ENCODE data around the gene PRRC2A.
"Not testable (repeated sequence)": the region's sequence is repeated elsewhere in the genome, so short reads cannot be mapped to it uniquely, and the experiment has no call there.

PRRC2A gene

DNA sequence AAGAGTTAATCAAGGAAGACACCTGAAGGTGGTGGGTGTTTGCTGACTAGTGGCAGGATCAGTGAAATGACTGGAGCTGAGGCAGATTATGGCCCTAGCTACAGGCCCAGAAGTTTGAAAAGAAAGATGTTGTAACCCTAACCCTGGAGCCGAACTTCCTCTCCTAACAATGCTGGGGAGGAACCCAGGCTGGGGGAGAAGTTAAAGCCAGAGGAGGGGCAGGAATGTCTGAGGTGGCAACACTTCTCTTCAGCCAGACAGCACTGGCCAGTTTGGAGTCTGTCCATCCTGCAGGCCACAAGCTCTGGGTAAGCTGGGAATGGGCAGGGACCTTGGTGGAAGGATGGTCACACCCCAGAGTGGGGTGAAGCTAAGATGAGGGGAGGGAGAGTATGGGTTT lies 34.5 kb upstream of the PRRC2A start, which contains the start of gene LST1:
TSS of gene LST1 (plus strand) at position 270 of the 400 bp plus-strand sequence. CDS start 1,023 bp downstream, outside the sequence.
- no peak for DNase-seq

DNA sequence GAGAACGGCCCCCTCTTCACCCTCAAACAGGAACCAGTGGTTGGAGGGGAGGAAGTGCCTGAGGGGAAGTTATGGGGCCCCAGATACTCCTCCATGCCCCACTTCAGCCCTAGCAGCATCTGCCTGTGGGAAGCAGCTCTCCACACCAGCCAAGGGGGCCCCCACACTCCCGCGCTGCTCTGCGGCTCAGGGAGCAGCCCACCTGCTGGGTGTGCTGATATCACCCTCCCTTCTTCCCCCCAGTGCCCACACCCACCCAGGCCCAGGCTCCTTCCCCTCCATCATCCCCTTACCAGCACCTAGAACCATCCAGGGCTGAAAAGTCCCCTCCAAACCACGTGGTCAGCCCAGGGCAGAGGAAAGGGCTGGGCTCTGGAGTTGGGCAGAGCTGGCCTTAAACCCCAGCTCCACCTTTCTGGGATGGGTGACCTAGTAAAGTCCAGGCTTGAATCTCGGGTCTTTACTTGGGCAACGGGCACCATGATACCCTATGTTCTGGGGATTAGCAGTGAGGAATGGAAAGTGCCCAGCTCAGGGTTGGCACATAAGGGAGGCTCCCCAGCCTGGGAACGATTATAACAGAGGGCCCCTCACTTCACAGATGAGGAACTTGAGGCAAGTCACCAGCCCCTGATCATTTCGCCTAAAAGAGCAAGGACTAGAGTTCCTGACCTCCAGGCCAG lies 33.8 kb upstream of the PRRC2A start:
- no peak for DNase-seq

DNA sequence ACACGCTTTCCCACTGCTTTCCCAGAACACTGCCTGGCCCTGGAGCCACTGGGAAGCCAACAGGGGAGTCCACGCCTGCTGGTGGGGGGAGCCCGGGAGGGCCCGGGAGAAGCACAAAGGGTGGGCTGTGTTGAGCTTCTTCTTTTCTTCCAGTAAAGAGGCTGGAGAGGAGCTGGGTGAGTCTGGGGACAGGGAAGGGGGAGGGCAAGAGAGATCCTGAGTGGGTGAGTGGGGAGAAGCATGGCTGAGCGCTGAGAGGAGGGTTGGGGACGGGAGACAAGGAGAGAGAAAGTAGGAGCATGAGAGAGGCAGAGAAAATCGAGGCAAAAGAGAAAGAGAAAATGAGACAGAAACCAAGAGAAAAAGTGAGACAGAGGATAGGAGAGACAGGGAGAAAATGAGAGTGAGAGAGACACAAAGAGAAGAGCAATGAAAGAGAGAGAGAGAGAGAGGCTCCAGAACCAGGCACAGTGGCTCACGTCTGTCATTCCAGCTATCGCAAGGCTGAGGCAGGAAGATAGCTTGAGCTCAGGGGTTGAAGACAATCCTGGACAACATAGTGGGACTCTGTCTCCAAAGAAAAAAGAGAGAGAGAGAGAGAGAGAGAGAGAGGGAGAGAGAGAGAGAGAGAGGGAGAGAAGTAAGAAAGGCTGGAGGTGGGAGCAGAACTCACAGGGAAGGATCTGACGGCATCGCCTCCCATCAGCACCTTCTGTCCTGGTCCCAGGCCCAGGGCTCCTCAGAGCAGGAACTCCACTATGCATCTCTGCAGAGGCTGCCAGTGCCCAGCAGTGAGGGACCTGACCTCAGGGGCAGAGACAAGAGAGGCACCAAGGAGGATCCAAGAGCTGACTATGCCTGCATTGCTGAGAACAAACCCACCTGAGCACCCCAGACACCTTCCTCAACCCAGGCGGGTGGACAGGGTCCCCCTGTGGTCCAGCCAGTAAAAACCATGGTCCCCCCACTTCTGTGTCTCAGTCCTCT lies 32.4 kb upstream of the PRRC2A start:
- no peak for DNase-seq

DNA sequence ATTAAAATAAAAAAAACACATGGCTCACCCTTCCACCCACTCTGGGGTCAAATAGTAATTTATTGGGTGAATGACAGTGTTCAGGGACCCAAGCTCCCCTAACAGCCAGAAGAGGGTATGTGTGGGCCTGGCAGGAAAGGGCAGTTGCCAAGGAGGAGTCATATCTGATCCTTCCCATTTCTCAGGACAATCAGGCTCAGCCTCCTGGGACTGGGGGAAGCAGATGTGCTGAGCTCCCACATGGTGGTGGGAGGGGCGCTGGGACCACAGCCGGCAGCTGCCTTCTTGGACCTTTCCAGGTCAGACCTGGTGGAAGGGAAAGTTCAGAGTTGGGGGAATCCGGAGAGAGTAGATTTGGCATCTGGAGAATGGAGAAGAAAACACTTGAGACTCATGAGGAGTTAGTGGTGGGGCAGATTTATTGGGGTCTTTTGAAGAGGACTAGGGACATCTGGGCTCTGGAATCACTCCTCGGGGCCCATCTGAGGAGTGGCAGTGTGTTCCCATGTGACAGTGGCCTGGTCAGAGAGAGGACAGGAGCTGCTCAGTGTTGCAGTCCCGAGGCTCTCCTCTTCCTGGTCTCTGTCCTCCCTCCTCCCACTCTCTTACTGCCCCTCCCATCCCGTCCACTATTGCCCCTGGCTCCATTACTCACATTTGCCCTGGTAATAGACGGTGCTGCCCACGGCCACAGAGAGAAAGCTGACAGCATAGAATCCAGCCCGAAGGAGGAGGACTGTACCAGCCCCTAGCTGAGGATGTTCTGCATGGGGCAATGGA lies 31.5 kb upstream of the PRRC2A start:
- no peak for DNase-seq

DNA sequence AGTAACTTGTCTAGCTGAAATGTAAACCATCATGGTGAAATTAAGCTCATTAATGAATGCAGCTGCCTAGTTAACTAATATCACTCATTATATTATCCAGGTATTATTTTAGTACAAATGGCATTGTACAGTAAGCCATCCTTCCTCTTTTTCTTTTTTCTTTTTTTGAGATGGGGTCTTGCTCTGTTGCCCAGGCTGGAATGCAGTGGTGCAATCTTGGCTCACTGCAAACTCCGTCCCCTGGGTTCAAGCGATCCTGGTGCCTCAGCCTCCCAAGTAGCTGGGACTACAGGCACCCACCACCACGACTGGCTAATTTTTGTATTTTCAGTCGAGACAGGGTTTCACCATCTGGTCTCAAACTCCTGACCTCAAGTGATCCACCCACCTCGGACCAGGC lies 29.8 kb upstream of the PRRC2A start:
- DNase-seq = not testable (repeated sequence)

DNA sequence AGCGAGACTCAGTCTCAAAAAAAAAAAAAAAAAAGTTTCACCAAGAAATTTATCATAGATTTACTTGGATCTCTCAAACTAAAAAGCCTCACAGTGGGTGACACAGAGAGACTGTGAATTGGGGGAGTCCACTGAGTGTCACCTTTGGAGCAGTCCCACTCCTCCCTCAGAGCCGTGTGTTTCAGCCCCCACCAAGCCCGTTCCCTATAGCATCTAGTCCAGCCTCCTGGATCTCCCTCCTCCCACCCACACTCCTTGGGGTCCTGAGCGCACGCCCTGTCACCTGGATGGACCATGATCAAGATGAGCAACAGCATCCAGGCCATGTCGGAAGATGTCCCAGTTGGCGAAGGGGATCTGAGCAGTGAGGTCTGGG lies 28.1 kb upstream of the PRRC2A start:
- DNase-seq = no peak

DNA sequence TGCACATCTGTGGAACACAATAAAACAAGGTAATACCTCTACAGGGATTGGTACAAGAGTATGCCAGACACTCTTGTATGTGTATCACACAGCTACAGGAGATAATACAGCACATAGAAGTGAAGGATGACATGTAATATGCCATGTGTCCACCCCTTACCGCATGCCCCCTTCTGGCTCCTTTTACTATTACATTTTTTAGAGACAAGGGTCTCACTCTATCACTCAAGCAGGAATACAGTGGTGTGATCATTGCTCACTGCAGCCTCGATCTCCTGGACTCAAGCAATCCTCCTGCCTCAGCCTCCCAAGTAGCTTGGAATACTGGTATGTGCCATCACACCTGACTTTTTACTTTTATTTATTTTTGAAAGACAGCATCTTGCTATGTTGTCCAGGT lies 23.5 kb upstream of the PRRC2A start:
- no peak for DNase-seq

DNA sequence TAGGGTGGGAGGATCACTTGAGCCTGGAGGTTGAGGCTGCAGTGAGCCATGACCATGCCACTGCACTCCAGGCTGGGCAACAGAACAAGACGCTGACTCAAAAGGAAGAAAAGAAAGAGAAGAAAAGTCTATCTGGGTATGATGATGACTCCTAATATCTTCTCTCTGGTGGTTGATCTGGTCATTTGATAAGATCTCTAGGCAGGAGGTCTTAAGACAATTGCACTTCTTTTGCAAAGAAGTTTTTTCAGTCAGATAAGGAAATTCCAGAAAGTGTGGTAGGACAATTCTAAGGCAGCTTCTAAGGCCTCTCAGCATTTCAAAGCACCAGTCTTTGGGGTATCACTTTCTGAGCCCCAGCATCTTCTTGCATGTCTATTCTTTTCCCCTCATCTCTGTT lies 13.2 kb upstream of the PRRC2A start:
- no peak for DNase-seq

DNA sequence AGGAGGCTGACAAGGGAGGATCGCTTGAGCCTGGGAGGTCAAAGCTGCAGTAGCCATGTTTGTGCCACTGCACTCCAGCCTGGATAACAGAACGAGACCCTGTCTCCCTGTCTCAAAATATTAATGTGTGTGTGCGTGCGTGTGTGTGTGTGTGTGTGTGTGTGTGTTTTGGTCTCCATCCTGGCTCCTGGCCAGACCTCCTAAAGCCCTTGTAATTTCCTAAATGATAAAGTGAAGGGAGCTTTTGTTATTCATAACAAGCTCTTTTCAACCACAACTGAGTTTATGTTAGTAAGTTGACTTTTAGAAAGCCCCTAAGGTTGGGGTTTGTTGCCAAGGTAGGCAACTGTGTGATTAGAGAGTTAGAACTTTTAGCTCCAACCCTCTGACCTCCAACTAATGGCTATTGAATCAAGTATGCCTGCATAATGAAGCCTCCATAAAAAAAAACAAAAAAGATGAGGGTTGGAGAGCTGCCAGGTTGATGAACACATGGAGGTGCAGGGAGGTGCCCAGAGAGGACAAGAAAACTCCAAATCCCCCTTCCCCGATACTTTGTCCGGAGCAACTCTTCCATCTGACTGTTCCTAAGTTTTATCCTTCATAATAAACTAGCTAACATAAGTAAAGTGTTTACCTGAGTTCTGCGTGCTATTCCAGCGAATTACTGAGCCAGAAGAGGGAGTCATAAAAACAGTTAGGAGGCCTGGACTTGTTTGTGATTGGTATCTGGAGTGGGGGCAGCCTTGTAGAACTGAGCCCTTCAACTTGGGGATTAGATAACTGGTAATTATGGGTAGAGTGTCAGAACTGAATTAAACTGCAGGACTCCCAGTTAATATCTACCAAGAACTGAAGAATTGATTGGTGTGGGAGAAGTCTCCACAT lies 10.8 kb upstream of the PRRC2A start:
- no peak for DNase-seq

DNA sequence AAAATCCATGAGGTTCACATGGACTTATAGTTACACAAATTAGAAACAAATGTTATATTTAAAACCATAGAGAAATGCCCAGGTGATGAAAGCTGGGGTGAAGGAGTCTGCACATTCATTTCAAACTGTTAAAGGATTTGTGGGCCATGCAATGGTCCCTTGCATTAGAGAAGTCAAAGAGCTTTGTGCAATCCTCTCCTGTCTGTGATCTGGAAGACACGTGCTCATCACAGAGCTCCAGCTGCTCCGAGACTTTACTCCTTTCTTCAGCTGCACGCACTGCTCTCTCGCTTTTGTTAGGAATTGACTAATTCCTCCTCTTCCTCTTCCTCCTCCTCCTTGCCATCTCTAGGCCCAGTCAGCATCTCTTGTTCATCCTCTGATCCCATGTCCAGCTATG lies 9.5 kb upstream of the PRRC2A start:
- no peak for DNase-seq

DNA sequence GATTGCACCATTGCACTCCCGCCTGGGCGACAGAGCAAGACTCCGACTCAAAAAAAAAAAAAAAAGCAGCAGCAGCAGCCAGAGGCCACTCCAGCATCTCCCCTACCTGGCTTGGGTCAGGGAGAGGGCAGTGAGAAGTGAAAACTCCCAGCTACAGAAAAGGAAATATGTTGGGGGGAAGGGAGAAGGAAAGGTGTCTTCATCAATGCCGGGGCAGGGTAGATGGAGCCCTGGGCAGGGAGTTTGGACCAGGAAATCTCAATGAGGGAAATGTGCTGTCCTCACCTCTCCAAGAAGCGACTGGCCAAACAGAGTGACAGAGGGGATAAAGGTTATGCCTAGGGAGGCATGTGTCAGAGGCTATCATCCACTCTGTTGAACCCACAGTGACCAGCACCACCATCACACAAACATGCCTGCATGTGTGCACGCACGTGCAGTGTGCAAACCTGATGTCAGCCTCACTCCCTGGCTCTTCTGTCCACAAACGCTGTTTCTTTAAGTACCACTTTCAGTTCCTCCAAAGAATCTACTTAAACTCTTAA lies 6.4 kb upstream of the PRRC2A start:
- DNase-seq = no peak

DNA sequence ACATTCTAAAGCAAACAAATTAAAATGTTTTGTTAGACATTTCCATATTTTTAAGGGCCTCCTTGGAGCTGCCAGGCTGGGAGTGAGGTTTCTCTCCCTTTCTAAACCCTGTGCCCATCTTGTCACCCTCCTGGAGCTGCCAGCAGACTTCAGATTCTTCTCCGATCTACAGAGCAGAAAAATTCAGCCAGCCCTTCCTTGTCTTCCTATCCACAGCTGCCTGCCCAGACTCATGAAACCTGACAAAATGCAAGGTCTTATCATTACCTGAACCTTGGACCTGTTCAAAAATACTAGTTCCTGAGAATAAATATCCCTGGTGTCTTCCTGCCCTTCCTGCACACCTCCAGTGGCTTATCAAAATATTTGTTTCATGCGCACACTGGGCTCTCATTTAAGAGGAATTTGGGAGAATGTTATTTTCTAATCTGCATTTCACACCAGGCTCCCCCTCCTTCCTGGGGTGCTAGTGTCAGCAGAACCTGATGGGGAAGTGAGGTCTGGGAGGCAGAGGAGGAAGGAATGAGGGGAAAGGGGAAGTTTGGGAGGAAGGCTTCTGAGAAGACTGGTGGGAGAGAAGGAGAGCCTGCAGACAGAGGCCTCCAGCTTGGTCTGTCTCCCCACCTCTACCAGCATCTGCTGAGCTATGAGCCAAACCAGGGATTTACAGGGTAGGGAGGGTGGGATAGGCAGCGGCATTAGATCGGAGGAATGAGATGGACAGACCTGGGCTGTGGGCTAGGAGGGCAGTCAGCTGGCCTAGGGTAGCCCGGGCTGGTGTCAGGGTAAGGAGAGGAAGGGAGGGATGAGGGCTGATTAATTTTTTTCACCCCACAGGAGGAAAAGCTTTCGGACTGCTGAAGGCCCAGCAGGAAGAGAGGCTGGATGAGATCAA lies 5.6 kb upstream of the PRRC2A start, which contains the start of gene AIF1:
TSS of gene AIF1 (plus strand) at position 551 of the 895 bp plus-strand sequence. CDS start at position 647, 96 bp downstream.
- no peak for DNase-seq

DNA sequence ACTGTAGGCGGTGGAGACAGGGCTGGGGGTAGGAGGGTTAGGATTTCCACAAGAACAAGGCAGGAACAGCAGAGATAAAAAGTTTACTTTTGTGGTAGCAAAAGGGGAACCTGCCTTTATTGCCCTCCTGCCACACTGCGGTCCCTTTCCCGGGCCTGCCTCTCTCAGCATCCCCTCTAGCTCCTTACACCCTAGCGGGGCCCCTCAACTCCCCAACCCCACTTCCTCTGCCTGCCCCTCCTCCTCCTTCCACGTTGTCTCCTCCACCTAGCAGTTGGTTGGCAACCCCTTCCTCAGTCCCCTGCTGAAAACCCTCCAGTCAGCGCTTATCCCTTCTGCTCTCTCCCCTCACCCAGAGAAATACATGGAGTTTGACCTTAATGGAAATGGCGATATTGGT lies 4.8 kb upstream of the PRRC2A start:
- no peak for DNase-seq

DNA sequence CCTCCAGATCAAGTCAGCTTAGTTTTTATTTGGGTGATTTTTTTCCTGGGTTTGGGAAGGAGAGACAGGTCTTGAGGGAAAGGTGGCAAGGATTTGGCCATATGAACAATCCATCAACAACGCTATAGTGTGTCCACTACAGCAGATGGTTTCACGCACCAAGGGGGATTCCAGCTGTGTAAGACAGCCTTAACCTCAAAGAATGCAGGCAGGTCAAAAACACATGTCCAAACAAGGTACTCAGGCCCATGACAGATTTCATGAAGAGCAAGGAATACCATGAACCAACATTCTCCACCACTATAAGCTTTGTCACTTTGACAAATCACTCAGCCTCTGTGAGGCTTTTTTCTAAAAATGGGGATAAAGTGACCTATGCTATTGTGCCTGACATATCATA lies 3.5 kb upstream of the PRRC2A start:
- DNase-seq = no peak

DNA sequence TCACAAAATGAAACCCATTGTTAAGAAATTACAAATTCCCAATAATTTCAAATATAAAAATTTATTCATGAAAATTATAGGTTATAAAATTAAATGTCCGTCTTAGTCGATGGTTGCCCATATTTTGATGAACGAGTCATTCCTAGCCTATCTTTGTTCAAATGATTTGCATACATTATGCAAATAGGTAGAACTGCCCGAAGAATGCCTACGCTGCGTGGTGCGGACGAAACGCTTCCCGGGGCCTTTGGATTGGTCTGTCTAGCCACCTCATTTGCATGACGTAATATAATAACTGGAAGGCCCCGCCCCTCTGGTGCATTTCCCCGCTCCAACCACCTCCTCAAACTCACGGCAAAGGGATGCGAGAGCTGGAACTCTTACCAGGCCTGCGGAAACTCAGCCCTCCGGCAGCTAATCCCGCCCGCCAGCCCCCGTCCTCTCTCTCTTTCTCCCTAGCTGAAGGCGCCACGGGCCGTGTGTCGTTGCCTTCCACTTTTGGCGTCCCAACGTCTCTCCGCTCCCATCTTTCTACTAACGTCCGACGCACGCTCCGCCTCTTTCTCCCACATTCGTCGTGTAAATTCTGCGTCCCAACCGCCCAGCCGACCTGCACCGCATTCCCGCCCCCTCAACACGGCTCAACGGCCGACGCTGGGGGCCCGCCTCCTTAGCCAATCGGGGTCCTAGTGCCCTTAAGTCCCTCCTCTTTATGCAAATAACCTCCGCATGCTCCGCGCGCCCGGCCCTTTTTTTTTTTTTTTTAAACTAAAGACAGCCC lies 520 bp upstream of the PRRC2A start:
- DNase-seq = peak; percentile 95

DNA sequence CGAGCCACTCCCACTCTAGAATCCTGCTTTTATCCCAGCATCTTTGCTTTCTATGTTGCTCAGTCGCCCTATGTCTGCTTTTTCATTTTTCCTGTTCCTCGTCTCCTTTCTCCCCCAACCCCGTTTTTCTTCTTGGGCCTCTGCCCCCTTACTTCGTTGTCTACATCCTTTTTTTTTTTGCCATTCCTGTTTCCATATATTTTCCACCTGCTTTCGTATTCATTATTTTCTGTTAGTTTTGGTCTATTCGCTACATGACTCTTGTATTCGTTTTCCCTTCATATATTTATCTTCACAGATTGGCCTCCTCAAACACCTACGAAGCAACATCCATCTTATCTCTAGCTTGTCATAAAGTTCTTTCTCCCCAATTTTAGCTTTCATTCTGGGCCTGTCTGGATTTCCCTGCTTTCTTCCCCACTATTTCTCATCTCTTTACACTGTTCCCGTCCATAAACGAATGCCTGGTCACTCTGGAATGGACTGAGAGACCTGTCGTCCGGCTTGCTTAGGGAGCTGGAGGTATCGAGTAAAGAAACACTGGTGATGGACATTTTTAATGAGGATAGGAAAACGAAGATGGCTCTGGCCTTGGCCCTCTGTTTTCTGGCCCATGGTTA lies 915 bp downstream of the PRRC2A start:
- DNase-seq = no peak

DNA sequence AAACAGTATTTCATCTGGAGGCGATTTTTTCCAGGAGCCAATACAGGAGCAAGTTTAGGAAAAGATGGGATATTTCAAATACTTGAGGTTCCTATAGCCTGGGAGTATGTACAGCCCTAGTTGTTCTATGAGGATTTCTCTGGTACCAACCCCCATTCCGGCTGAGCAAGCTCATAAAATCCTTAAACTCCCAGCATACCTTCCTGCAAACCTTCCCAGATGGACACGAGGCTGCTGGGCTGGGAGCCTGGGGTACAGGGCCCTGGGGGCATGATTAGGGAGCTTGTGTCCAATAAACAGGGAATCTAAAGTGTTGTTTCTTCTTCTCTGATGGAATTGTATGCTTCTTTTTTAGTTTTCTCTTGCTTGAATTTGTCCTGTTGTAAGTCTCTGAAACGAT lies 1.5 kb downstream of the PRRC2A start:
- no peak for DNase-seq

DNA sequence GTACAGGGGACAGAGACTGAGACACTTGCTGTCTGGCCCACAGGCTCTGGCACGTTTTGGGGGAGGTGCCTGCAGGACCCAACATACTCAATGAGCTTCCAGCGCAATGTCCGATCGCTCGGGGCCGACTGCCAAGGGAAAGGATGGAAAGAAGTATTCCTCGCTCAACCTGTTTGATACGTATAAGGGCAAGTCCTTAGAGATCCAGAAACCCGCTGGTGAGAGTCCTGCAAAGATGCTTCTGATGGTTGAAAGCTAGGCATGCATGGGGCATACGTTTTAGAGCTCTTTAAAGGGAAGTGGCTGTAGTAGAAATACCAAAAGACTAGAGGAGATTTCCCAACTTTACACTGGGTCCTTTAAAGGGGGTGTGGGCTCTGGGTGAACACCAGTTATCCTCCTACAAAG lies 2.2 kb downstream of the PRRC2A start:
- DNase-seq = no peak

DNA sequence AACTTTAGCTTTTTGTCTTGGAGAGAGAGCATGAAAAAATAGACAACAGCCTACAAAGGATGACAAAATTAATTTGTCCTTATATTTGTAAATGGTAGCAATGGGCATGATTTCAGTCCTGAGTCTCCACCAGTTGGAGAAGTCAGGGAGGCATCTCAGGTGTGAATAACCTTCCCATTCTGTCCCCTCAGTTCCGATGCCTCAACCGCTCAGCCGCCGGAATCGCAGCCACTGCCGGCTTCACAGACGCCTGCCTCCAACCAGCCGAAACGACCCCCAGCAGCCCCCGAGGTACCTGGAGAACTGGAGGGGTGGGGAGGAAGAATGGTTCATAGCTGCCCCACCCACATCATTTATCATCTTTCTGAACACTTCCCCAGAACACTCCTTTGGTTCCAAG lies 3.6 kb downstream of the PRRC2A start:
- DNase-seq = no peak
